ENCODE data around the gene TRIM41.

- TF ChIP-seq ZNF274 (IDR thresholded peaks at IDR 0.05; ENCODE audit: low read depth, low read length) (no peak), YY1 (IDR thresholded peaks at IDR 0.05; ENCODE audit: insufficient read depth, insufficient read length) (no peak), SUZ12 (IDR thresholded peaks at IDR 0.05; ENCODE audit: extremely low read depth, insufficient read depth, insufficient read length) (no peak)
These were observed 10.8 kb downstream of the TRIM41 start for GRCh38 chr5:181233801-181234454.
